Body of pancreas (tissue), 4 donors: ENCODE measurements around the gene ALOX12.
"Not testable (repeated sequence)": the region's sequence is repeated elsewhere in the genome, so short reads cannot be mapped to it uniquely, and the experiment has no call there.

Experiments
- CTCF ChIP-seq, 7 experiments: fragments of 450-650 bp in 4 of 7; fragments of 200-600 bp in 3 of 7; sonication (generic) in 3 of 7; IDR thresholded peaks; one replicate each; pipeline ENCODE4 v1.5.1; 2016 to 2019; ENCODE audit warnings: antibody characterized with exemption in 7 of 7
- POLR2A ChIP-seq, 3 donors: fragments of 450-650 bp; IDR thresholded peaks; one replicate each; pipeline ENCODE4 v1.6.1; 2016; ENCODE audit warnings: antibody characterized with exemption in 3 of 3, mild to moderate bottlenecking in 2 of 3

GRCh38 chr17:6950938-6951337 lies 44.9 kb upstream of the ALOX12 start:
- TF ChIP-seq POLR2A, CTCF (IDR thresholded peaks at IDR 0.05): not testable (repeated sequence)
